Esophagus muscularis mucosa (tissue), 3 donors: ENCODE results near the gene PTGFRN.

Experiments
- CTCF ChIP-seq, 3 experiments: fragments of 200-600 bp in 2 of 3; fragments of 450-650 bp in 1 of 3; sonication (generic) in 2 of 3; IDR thresholded peaks; one replicate each; pipeline ENCODE4 v1.5.1; 2017 to 2019; ENCODE audit warnings: antibody characterized with exemption in 3 of 3, mild to moderate bottlenecking in 2 of 3, moderate library complexity in 1 of 3
- POLR2A ChIP-seq: fragments of 450-650 bp; IDR thresholded peaks from one replicate; pipeline ENCODE4 v1.6.1; 2017; ENCODE audit warnings: antibody characterized with exemption, moderate library complexity, mild to moderate bottlenecking, low read depth

GRCh38 chr1:117011334-117011733 is 101.6 kb downstream of the PTGFRN start:
- TF ChIP-seq CTCF (IDR thresholded peaks at IDR 0.05) (no peak), POLR2A (no peak)
